DMS153 treated with DMSO at 0.1 percent for 48 hours (cell line): ENCODE results near the gene SUB1.
"Not testable (repeated sequence)": the region's sequence is repeated elsewhere in the genome, so short reads cannot be mapped to it uniquely, and the experiment has no call there.

Source experiments
- DNase-seq: peaks from one replicate; lab custom pipeline; 2025; ENCODE audit not compliant: unreplicated experiment; lab: John Stamatoyannopoulos, UW

SUB1 gene

GRCh38 chr5:32598997-32599549, 13.7 kb downstream of the SUB1 start:
- DNase-seq: no peak

DNA sequence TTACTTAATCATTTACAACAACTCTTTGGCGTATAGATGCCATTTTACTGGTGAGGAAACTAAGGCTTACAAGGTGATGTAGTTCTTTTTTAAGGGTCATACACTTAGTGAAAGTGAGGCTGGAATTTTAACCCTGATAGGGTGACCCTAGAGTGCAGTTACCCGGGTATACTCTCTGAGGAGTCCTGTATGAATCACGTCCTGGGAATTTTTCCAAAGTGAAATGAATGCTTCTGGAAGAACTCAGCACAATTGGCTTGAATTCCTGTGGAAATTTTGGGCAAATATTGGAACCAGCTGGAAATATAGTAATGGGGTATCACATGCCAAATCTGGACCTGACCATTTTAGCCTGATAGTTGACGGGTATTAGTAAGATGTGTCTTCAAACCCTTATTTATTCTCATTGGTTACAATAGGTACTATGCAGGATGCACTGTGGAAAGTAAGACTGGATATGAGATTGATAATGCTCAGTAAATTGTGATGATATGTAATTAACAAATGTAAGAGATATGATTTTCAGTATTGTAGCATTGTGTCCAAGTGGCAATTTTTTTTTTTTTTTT, 14.8 kb downstream of the SUB1 start:
- DNase-seq: no peak

DNA sequence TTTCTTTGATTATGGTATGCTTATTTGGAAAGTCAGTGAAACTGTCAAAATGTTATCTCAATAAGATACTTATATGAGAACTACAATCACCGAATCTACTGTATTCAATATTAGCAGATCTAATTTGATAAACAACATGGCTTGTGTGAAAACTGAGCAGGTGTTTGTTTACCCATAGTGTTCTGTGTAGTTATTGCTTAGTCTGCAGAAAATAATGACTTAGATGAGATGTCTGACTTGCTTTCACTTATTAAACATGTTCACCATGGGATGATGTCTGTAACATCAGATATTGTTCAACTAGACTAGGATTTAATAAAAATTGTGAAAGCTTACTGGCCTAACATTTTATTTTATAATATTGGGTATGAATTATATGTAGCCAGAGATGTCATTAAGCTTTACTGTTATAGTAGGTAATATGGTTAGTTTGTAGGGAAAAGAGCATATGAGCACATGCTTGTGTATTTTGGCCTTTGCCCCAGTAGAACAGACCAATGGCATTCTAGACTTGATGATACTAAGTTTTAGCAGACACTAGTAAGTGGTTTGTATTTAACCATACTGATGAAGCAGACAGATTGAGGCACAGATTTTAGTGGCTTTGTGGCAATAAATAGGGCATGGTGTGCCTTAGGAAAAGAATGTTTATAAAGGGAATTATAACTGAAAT, 16.4 kb downstream of the SUB1 start:
- DNase-seq: no peak

- DNase-seq: no peak
These were observed 17.5 kb downstream of the SUB1 start for GRCh38 chr5:32602906-32603305.

DNA sequence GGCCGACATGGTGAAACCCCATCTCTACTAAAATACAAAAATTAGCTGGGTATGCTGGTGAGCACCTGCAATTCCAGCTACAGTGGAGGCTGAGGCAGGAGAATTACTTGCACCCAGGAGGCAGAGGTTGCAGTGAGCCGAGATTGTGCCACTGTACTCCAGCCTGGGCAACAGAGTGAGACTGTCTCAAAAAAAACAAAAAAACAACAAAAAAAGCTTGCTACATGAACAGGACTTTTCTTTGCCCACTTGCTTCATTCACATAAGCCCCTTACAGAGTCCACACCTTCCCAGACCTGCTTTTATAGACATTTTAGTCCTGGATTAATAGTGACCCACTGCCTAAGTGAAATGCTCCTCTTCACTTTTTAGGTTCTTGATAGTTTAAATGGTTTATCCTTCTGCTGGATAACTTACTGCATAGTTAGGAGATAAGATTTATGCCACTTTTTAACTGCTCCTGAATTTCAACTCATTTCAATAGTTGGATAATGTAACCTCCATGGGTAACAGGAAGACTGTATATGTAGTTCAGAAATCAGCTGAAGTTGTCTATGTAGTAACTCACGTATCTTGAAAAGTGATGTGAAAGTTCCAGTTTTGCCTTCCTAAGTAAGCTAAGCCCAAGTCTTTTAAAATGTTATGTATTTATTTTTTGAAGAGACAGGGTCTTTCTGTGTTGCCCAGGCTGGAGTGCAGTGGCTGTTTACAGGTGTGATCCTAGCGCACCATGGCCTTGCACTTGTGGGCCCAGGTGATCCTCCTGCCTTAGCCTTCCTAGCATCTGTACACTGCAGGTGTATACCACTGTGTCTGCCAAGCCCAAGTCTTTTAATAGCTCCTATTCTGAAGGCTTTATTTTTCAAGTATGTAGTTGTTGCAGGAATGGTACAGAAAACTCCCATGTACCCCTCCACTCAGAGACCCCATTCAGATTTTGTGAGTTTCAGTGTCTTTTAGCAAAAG, 19.7 kb downstream of the SUB1 start:
- DNase-seq: no peak

- no peak for DNase-seq
These were observed 20.4 kb downstream of the SUB1 start for GRCh38 chr5:32605766-32606152.

DNA sequence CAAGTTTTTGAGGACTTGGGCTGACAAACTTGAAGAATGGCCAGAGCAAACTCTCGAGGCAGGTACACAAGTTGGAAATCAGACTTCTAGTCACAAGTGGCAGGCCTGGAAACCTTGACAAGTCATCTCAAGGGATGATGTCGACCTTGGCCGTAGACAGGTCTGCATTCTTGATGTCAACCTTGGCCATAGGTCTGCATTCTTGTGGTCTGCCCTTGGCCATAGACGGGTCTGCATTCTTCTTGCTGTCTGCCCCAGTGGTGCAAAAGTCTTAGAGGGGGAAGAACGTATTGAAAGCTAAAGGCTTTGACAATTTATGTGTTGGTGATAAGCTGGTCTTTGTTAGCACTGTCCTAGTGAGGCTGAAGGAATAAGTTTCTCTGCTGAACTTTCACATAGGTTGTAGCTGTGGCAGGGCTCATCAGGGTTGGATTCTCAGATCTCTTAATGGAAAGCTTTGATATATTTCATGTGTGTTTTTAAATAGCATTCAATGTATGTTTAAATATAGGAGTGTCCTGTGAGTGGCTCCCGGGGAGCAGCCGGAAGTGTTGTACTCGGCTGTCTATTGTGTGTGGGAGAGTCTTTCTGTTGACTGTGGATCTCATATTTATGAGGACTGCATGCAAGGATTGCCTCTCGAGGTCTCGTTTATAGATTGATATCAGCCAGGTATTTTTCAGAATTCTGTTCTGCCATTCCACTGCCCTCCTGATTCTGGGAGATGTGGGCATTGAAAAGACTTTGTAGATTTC, 27.0 kb downstream of the SUB1 start:
- peak; percentile 93 for DNase-seq

DNA sequence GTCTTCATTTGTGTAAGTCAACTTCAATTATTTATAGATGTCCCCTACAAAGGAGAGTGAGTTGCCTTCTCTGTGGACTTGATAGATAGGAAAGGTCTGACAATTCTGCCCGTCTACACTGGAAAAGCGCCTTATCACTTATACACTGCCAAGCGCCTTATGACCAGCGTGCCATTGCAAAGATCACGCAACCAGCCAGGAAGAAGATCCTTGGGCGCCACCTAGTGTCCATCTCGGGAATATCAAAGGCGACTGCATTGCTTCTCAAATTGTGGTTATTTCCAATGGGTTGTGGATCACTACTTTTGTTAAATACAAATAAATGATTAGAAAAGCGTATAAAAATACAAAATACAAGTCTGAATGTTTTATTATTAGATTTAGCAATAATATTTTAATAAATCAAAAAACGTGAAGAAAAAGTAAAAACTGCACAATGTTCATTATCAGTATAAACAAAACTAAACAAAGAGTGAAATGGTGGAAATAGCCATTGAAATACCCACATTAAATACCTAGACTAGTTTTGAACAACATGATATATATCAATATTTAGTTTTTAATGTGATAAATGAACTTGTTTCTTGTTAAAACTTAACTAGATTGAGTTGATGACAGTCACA, 27.8 kb downstream of the SUB1 start:
- peak; percentile 93 for DNase-seq

- no peak for DNase-seq
These were observed 29.9 kb downstream of the SUB1 start for GRCh38 chr5:32615236-32615635.

DNA sequence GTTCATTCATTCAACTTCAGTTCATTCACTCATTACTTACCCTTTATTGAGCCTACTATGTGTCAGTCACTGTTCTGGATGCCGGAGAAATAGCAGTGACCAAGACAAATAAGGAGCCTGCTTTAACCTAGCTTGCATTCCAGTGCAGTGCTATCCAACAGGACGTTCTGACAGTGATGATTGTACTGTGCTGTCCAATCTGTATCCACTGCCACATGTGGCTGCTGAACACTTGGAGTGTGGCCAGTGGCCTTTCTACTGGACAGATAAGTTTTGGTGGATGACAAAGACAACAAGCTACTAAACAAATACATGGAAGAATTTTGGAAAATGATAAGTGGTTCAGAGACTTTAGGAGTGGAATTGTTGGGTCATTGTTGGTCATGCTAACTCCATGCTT, 33.6 kb downstream of the SUB1 start:
- DNase-seq: no peak

- no peak for DNase-seq
These were observed 35.9 kb downstream of the SUB1 start for GRCh38 chr5:32621256-32621655.

GRCh38 chr5:32625106-32625505, 39.7 kb downstream of the SUB1 start:
- DNase-seq: no peak

- no peak for DNase-seq
These were observed 40.2 kb downstream of the SUB1 start for GRCh38 chr5:32625547-32625946.

DNA sequence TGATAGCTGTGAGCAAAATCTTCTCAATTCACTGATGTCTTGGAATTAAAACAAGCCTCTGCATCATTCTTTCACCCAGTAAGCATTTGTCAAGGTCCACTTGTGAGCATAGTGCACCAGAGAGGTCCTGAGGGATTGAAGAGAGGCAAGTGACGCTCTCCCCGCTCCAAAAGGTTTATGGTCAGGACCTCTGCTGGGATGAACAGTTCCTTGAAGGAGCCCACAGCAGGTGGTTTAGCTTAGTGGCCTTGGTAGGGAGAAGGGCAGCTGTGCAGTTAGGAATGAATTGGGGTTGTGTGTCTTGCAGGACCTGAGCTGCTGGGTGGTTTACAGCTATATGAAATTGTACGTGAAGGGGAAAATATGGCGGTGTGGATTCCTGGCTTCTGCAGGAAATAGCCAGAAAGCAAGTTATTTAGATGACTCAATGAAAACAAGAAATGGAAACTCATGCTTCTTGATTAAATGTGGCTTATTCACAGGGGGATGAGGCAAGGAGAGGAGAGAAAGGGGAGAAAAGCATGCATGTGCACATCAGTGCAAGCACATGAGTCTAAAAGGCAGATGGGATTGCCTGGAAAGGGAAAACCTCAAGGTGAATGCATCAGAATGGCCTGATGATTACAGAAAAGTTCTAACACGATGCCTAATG, 42.0 kb downstream of the SUB1 start:
- DNase-seq: no peak

GRCh38 chr5:32628049-32628844, 42.9 kb downstream of the SUB1 start:
- no peak for DNase-seq

DNA sequence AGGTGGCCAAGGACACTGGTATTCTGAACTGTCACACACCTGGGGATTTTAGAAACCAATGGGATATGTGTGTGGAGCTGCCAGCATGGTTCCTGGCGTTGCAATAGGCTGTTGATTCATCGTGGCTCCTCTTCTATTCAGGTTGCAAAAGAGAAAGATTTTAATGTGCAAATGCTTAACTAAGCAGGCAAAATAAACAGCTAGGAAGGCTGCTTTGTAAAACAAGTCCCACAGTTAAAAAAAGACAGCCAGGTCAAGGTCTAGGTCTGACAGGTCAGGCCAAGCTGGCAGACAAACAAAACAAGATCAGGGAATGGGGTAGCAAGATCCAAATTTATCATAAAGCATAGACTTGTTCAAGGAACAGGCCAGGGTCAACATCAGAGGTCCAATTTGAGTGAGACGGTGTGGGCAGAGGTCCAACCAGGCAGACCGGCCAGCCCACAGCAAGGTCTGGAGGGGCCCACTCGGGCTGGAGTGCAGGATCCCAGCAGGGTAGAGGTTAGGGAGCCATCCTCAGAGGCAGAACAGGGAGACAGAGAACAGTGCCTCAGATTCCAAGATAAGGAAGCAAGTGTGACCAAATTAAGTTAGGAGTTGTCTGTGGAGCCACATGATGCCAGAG, 45.6 kb downstream of the SUB1 start:
- no peak for DNase-seq

GRCh38 chr5:32633017-32633416, 47.7 kb downstream of the SUB1 start:
- not testable (repeated sequence) for DNase-seq

DNA sequence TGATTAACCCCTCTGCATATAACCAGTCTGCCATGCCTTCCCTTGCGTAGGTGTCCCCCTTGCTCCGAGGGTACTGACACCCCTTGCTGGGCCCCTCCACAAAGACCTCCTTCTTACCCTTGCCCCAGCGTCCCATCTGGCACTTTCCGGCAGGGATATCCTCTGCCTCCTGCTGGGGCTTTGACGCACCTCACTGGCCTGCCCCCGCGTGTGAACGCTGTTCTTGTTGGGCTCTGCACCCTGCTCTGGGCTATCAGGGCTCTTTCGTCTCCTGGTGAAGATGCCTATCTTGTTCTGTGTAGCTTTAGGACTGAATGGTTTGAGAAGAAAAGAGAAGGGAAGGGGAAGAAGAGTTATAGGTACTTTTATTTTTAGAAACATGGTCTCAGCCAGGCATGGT, 53.0 kb downstream of the SUB1 start:
- DNase-seq: no peak

- no peak for DNase-seq
These were observed 54.6 kb downstream of the SUB1 start for GRCh38 chr5:32639943-32640342.
